SH-SY5Y (cell line): ENCODE data around the gene FBLL1.

ENCODE experiments used
- GATA2 ChIP-seq: IDR thresholded peaks from 2 replicates; pipeline ENCODE4 v1.6.1; 2011; ENCODE audit warnings: mild to moderate bottlenecking, low read depth, low read length
- GATA3 ChIP-seq: IDR thresholded peaks from 2 replicates; pipeline ENCODE4 v1.6.1; 2011; ENCODE audit warnings: low read depth, mild to moderate bottlenecking, low read length, moderate library complexity

FBLL1 gene

GRCh38 chr5:168528521-168529373 lies at the start of gene FBLL1:
Gene FBLL1, plus strand, starts transcription at chr5:168529305. Its CDS starts 200 bp downstream, at chr5:168529505.
- TF ChIP-seq GATA3: no peak
- 0 out of 2 replicates have a peak, but pooled peaks have one; percentile 21 for TF ChIP-seq GATA2

GRCh38 chr5:168480601-168481000 lies 48.5 kb upstream of the FBLL1 start:
- TF ChIP-seq GATA3: no peak
- no peak for TF ChIP-seq GATA2

GRCh38 chr5:168481330-168481788 lies 47.7 kb upstream of the FBLL1 start:
- TF ChIP-seq GATA3 (no peak), GATA2 (no peak)

GRCh38 chr5:168482361-168482760 lies 46.7 kb upstream of the FBLL1 start:
- TF ChIP-seq GATA3: no peak
- no peak for TF ChIP-seq GATA2

GRCh38 chr5:168486136-168486879 lies 42.8 kb upstream of the FBLL1 start, which contains the start of gene RARS1:
Gene RARS1, plus strand, starts transcription at chr5:168486471. Its CDS starts 28 bp downstream, at chr5:168486499.
- no peak for TF ChIP-seq GATA2
- no peak for TF ChIP-seq GATA3

GRCh38 chr5:168489059-168489458 lies 40.0 kb upstream of the FBLL1 start:
- TF ChIP-seq GATA3 (no peak), GATA2 (no peak)

- TF ChIP-seq GATA3: no peak; the same call in 1 of the 2 replicates
- TF ChIP-seq GATA2: peak; percentile 43; the same call in 1 of the 2 replicates
These were observed 35.0 kb upstream of the FBLL1 start for GRCh38 chr5:168494057-168494555.

GRCh38 chr5:168502563-168503237 lies 26.4 kb upstream of the FBLL1 start:
- TF ChIP-seq GATA3: no peak
- TF ChIP-seq GATA2: no peak

- TF ChIP-seq GATA3: no peak
- TF ChIP-seq GATA2: no peak
These were observed 15.2 kb upstream of the FBLL1 start for GRCh38 chr5:168513861-168514428.

GRCh38 chr5:168525856-168526255 lies 3.2 kb upstream of the FBLL1 start:
- TF ChIP-seq GATA3 (no peak), GATA2 (no peak)

GRCh38 chr5:168527756-168528295 lies 1.3 kb upstream of the FBLL1 start:
- TF ChIP-seq GATA2 (no peak), GATA3 (no peak)

GRCh38 chr5:168529374-168530234 lies 499 bp downstream of the FBLL1 start:
- no peak for TF ChIP-seq GATA3
- no peak for TF ChIP-seq GATA2
